ENCODE measurements around the gene MSH5. TPM values are rescaled to one million over a fixed set of nuclear protein-coding genes. Genes with fewer than 3 reads are reported as not detected.
A peak's percentile ranks its signal among the peaks of the same experiment; 100 is the strongest.

MSH5 gene
- total and polyA plus RNA-seq, 2 of the 13 experiments (the other 11 are each of a cell fraction or from before 2014, with no cell fraction given): 10.2 to 38.7 TPM

- 0 out of 2 replicates have a peak, but pooled peaks have one; percentile 26 for TF ChIP-seq PBX3 (CRISPR knock-in tag; IDR thresholded peaks at IDR 0.05; ENCODE audit: borderline replicate concordance)
- no peak for TF ChIP-seq ZNF33B (CRISPR knock-in tag; IDR thresholded peaks at IDR 0.05)
- TF ChIP-seq RFX1 (IDR thresholded peaks at IDR 0.05): no peak
- TF ChIP-seq, protein P1, sequence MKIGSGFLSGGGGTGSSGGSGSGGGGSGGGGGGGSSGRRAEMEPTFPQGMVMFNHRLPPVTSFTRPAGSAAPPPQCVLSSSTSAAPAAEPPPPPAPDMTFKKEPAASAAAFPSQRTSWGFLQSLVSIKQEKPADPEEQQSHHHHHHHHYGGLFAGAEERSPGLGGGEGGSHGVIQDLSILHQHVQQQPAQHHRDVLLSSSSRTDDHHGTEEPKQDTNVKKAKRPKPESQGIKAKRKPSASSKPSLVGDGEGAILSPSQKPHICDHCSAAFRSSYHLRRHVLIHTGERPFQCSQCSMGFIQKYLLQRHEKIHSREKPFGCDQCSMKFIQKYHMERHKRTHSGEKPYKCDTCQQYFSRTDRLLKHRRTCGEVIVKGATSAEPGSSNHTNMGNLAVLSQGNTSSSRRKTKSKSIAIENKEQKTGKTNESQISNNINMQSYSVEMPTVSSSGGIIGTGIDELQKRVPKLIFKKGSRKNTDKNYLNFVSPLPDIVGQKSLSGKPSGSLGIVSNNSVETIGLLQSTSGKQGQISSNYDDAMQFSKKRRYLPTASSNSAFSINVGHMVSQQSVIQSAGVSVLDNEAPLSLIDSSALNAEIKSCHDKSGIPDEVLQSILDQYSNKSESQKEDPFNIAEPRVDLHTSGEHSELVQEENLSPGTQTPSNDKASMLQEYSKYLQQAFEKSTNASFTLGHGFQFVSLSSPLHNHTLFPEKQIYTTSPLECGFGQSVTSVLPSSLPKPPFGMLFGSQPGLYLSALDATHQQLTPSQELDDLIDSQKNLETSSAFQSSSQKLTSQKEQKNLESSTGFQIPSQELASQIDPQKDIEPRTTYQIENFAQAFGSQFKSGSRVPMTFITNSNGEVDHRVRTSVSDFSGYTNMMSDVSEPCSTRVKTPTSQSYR (CRISPR knock-in tag; IDR thresholded peaks at IDR 0.05; ENCODE audit: borderline replicate concordance): peak; percentile 61; the same call in 1 of the 2 replicates
- TF ChIP-seq ZIK1 (CRISPR knock-in tag; IDR thresholded peaks at IDR 0.05; ENCODE audit: borderline replicate concordance, low read depth): no peak
- TF ChIP-seq SP140L (CRISPR knock-in tag; IDR thresholded peaks at IDR 0.05; ENCODE audit: borderline replicate concordance): no peak
- TF ChIP-seq, protein P2, sequence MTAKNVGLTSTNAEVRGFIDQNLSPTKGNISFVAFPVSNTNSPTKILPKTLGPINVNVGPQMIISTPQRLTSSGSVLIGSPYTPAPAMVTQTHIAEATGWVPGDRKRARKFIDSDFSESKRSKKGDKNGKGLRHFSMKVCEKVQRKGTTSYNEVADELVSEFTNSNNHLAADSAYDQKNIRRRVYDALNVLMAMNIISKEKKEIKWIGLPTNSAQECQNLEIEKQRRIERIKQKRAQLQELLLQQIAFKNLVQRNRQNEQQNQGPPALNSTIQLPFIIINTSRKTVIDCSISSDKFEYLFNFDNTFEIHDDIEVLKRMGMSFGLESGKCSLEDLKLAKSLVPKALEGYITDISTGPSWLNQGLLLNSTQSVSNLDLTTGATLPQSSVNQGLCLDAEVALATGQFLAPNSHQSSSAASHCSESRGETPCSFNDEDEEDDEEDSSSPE (CRISPR knock-in tag; IDR thresholded peaks at IDR 0.05): peak; percentile 54; the same call in 1 of the 2 replicates
- TF ChIP-seq, protein P3, sequence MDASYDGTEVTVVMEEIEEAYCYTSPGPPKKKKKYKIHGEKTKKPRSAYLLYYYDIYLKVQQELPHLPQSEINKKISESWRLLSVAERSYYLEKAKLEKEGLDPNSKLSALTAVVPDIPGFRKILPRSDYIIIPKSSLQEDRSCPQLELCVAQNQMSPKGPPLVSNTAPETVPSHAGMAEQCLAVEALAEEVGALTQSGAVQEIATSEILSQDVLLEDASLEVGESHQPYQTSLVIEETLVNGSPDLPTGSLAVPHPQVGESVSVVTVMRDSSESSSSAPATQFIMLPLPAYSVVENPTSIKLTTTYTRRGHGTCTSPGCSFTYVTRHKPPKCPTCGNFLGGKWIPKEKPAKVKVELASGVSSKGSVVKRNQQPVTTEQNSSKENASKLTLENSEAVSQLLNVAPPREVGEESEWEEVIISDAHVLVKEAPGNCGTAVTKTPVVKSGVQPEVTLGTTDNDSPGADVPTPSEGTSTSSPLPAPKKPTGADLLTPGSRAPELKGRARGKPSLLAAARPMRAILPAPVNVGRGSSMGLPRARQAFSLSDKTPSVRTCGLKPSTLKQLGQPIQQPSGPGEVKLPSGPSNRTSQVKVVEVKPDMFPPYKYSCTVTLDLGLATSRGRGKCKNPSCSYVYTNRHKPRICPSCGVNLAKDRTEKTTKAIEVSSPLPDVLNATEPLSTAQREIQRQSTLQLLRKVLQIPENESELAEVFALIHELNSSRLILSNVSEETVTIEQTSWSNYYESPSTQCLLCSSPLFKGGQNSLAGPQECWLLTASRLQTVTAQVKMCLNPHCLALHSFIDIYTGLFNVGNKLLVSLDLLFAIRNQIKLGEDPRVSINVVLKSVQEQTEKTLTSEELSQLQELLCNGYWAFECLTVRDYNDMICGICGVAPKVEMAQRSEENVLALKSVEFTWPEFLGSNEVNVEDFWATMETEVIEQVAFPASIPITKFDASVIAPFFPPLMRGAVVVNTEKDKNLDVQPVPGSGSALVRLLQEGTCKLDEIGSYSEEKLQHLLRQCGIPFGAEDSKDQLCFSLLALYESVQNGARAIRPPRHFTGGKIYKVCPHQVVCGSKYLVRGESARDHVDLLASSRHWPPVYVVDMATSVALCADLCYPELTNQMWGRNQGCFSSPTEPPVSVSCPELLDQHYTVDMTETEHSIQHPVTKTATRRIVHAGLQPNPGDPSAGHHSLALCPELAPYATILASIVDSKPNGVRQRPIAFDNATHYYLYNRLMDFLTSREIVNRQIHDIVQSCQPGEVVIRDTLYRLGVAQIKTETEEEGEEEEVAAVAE (CRISPR knock-in tag; IDR thresholded peaks at IDR 0.05; ENCODE audit: borderline replicate concordance): peak; percentile 64; the same call in 1 of the 2 replicates
- TF ChIP-seq, protein P4, sequence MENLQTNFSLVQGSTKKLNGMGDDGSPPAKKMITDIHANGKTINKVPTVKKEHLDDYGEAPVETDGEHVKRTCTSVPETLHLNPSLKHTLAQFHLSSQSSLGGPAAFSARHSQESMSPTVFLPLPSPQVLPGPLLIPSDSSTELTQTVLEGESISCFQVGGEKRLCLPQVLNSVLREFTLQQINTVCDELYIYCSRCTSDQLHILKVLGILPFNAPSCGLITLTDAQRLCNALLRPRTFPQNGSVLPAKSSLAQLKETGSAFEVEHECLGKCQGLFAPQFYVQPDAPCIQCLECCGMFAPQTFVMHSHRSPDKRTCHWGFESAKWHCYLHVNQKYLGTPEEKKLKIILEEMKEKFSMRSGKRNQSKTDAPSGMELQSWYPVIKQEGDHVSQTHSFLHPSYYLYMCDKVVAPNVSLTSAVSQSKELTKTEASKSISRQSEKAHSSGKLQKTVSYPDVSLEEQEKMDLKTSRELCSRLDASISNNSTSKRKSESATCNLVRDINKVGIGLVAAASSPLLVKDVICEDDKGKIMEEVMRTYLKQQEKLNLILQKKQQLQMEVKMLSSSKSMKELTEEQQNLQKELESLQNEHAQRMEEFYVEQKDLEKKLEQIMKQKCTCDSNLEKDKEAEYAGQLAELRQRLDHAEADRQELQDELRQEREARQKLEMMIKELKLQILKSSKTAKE (CRISPR knock-in tag; IDR thresholded peaks at IDR 0.05; ENCODE audit: borderline replicate concordance): no peak
- TF ChIP-seq MIER2 (CRISPR knock-in tag; IDR thresholded peaks at IDR 0.05): no peak; the same call in 1 of the 2 replicates
- no peak for TF ChIP-seq CBX1 (IDR thresholded peaks at IDR 0.05; ENCODE audit: low read depth)
- peak; percentile 80 for TF ChIP-seq SP4 (CRISPR knock-in tag; IDR thresholded peaks at IDR 0.05)
- TF ChIP-seq, protein P5, sequence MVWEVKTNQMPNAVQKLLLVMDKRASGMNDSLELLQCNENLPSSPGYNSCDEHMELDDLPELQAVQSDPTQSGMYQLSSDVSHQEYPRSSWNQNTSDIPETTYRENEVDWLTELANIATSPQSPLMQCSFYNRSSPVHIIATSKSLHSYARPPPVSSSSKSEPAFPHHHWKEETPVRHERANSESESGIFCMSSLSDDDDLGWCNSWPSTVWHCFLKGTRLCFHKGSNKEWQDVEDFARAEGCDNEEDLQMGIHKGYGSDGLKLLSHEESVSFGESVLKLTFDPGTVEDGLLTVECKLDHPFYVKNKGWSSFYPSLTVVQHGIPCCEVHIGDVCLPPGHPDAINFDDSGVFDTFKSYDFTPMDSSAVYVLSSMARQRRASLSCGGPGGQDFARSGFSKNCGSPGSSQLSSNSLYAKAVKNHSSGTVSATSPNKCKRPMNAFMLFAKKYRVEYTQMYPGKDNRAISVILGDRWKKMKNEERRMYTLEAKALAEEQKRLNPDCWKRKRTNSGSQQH (CRISPR knock-in tag; IDR thresholded peaks at IDR 0.05; ENCODE audit: low read depth): no peak
- TF ChIP-seq FIP1L1 (IDR thresholded peaks at IDR 0.05; ENCODE audit: borderline replicate concordance, insufficient read depth, low read depth, low read length): no peak
- TF ChIP-seq HNF4A (CRISPR knock-in tag; IDR thresholded peaks at IDR 0.05): no peak
- TF ChIP-seq ZNF3 (CRISPR knock-in tag; IDR thresholded peaks at IDR 0.05): no peak
Observed at GRCh38 chr6:31729515-31729978, 10.3 kb upstream of the MSH5 start (continued).

All from HepG2 (cell line).